Raji (cell line): ENCODE measurements around the gene KLF1.

ENCODE experiments used
- POLR2A ChIP-seq: IDR thresholded peaks from 2 replicates; pipeline ENCODE4 v1.6.1; 2011; ENCODE audit warnings: low read depth, low read length, control low read depth; ENCODE audit not compliant: insufficient read depth

The KLF1 gene

DNA sequence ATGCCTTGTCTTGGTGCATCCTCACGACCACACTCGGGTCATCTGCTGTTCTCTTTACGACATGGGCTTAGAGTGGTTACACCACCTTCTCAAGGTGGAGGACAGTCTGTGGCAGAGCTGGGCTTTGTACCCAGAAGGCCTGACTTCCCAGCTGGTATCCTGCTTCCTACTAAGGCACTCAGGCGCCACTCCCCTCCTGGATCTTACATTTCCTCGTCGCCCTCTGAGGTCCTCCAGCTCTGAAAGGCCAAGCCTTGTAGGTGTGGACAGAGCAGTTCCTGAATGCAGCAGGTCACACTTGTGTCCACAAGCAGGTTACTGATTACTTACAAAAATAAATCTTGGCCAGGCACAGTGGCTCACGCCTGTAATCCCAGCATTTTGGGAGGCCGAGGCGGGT is 20.2 kb upstream of the KLF1 start:
- TF ChIP-seq POLR2A = no peak

DNA sequence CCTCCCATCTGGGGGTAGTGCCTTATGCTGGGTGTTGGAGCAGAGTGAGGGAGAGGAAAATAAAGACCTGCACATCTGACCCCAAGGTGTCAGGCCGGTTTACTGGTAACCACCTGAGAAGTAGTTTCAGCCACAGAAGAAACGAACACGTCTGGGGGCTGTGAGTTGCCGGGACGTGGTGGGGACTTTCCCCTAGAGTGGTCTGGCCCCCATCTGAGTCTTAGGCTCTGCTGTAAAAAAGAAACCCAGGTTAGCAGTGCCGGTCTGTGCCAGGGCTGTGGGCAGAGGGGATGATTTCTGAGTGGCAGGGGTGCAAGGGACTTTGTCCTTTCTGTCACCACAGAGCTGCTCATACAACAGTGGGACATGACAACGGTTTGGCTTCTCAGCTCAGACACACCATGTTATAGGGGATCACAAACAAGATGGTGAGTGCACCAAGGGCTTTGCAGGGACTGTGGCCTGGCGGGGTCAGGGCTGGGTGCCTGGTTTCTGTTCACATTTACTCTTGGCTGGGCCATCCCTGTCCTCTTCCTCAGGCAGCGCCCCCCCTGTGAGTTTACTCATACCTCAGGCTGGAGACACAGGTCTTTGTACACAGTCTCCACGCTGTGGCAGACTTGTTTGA is 13.0 kb upstream of the KLF1 start:
- TF ChIP-seq POLR2A = no peak

DNA sequence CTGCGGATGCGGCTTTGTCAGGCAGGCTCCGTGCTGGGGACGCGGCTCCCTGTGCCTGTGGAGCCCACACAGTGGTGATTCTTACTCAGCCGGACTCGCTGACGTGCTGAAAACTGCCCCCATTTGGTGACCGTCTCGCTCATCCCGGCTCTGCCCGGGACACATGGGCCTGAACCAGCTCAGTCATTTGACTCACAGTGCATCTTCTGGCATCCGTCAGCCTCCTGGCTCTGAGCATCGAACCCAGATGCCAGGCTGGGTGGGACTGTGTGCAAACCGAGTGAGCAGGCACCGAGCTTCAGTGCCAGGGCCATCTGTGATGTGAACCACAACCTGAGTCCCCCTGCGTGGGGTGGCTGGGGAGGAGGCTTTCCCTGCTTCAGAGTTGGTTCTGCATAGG is 9.5 kb upstream of the KLF1 start:
- TF ChIP-seq POLR2A = no peak

DNA sequence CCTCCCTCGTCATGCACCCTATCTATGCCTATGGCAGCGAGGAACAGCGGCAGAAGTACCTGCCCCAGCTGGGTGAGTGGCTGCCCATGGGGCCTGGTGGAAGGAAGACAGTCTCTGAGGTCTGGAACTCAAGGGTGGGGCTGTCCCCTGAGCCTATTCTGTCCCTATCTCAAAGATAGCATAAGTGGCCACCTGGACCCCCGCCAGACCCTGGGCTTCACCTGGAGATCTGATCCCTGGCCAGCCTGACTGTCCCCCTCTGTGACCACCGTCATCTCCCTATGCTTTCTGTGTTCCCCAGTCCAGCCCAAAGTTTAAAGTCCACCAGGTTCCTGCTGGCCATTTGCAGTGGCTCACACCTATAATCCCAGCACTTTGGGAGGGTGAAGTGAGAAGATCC is 6.6 kb upstream of the KLF1 start:
- TF ChIP-seq POLR2A = no peak

DNA sequence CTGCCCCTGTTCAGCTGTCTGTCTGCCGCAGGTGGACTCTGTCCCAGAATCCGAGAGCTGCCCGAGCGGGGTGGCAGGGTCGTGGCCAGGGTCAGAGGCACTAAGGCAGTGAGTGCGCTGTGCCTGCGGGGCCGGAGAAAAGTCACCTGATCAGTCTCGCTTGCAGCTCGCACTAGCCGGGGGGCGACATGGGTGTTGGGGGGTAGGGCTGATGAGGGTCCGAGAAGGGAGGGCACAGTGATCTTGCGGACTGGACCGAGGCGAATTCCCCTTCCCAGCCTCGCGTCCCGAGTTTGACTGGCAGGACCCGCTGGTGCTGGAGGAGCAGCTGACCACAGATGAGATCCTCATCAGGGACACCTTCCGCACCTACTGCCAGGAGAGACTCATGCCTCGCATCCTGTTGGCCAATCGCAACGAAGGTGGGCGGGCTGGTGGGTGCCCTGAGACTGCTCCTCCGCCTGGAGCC is 4.6 kb upstream of the KLF1 start:
- TF ChIP-seq POLR2A = no peak

DNA sequence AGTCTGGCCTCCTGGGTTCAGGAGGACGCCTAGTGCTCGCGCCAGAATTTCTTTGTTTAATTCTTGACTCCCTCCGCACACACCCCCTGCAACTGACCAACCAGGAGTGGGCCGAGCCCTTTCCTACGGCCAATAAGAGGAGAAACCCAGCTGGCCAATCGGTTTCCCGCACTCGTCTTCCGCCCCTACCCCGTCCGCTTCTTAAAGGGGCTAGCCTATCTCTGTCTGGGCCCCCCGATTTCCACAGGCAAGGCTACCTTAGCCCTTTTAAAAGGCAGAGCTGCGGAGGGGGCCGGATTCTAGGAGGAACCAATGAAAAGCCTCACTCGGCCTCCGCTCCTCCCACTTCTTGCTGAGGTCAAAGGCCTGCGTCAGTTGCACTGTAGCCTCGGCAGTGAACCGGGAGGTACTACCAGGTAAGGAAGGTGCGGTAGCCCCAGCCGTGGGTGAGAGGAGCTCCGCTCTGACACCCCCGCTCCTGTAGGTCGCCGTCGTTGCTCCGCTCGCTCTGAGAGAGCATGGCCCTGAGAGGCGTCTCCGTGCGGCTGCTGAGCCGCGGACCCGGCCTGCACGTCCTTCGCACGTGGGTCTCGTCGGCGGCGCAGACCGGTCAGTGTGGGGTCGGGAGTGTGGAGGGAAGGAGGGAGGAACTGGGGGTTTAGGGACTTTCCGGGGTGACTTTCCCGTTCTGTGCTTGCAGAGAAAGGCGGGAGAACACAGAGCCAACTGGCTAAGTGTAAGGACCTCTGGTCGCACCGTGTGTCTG is 4.0 kb upstream of the KLF1 start, which contains the start of gene GCDH:
TSS of gene GCDH (plus strand) at position 374 of the 766 bp plus-strand sequence. CDS start at position 519, 145 bp downstream.
- peak; percentile 86 for TF ChIP-seq POLR2A

DNA sequence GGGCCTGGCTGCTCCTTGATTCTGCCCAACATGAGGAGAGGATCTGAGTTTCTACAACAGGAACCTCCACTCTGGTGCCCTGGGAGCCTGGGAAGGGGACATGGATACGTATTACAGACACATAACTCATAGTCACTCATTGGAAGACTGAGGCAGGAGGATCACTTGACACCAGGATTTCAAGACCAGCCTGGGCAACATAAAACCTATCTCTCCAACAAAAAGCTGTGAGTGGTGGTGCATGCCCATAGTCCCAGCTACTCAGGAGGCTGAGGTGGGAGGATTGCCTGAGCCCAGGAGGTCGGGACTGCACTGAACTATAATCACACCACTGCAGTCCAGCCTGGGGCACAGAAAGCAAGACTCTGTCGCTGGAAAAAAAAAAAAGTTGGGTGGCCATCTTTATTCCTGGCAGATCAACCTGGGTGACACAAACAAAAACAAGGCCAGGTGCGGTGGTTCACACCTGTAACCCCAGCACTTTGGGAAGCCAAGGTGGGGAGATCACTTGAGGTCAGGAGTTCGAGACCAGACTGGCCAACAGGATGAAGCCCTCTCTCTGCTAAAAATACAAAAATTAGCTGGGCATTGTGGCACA is 1.1 kb upstream of the KLF1 start:
- TF ChIP-seq POLR2A = no peak

DNA sequence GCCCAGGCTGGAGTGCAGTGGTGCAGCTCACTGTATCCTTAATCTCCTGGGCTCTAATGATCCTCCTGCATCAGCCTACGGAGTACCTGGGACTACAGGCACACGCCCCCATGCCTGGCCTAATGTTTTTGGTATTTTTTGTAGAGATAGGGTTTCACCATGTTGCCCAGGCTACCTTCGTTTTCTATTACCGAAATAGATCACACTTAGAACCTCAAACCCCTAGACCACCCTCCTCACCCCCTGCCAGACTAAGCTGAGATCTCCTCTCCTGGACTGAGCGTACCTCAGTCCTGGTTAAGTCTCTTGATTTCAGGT is 391 bp downstream of the KLF1 start:
- no peak for TF ChIP-seq POLR2A

DNA sequence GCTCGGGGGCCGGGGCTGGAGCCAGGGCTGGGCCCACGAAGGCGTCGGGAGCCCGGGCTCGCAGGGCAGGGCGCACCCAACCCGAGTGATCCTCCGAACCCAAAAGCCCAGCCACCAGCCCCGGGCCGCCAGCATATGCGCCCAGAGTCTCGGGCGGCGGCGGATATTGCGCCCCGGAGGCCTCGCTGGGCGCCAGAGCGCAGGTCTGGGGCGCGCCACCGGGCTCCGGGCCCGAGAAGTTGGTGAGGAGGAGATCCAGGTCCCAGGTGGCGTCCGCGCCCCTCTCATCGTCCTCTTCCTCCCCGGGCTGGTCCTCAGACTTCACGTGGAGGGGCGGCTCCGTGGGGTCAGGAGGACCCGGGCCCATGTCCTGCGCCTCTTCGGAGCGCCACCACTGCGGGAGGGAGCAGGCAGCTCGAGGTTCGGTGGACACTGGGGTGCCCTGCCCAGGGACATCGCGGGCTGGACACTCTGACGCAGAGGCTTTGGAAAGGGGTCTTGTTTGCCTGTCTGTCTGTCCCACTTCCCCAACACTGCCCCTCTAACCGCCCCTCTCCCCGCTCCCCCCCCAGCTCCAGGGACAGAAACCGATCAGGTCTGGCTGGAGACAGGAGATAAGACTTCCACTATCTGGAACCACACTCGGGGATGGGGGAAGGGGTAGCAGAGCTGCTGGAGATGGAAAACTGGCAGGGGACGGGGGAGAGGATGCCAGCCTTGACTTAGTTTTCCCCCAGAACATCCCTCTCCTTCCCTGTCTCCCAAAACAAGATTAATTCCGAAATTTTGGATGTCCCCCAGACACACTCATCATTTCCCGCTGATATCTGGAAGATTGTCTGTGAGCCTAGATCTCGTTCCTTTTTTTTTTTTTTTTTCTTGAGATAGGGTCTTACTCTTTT is 1.0 kb downstream of the KLF1 start:
- no peak for TF ChIP-seq POLR2A

DNA sequence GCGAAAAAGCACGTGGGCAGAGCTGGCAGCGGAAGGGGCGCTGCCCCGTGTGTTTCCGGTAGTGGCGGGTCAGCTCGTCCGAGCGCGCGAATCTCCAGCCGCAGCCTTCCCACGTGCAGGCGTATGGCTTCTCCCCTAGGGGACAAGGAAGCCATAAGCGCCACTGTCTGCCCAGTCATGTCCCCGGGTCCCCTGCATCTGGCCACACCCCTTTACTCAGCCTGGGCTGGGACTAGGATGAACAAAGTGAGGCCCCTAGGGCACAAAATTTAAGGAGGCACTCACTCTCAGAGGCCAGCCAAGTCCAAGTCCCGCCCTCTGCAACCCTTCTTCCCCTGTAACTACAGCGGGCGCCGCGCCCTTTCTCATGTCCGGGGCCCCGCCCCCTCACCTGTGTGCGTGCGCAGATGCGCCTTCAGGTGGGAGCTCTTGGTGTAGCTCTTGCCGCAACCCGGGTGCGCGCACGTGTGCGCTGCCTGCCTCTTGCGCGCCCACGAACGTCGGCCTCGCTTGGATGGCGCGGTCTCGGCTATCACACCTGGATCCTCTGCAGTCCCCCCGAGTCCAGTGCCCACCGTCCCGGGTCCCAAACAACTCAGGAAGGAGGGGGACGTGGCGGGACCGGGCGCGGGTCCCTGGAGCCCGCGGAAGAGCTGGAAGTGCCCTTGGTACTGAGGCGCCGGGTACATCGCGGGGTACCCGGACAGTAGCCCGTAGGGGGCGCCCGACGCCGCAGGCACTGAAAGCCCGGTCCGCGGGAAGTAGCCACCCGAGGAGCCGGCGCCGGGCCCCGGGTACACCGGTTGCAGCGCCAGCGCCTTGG is 1.9 kb downstream of the KLF1 start:
- peak; percentile 90 for TF ChIP-seq POLR2A

DNA sequence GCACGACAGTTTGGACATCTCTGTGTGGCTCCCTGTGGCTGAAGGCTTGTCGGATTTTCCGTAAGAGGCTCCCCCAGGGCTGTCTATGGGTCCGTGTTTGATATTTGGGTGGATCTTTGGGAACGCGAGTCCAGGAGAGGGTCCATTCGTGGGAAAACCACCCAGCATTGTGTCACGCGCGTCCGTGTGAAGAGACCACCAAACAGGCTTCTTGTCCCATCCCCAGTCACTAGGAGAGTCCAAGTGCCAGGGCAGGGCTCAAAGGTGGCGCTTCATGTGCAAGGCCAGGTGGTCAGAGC is 2.4 kb downstream of the KLF1 start:
- no peak for TF ChIP-seq POLR2A

DNA sequence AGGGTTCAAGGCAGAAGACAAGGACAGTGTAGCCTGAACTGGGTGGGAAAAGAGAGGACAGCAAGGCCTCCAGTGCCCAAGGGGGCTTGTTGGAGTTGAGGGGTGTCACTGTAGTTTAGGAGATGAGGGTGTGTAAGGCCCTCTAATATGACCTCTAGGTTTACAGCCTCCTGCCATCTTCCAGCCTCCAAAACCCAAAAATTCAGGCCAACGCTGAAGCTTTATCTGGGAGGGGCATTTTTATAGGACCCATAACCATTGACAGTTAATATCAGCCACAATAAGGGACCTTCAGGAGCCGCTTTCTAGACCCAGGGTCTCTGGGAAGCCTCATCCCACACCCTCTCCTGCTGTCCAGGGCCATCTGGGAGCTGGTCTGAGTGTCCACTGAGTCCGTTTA is 2.8 kb downstream of the KLF1 start:
- no peak for TF ChIP-seq POLR2A

DNA sequence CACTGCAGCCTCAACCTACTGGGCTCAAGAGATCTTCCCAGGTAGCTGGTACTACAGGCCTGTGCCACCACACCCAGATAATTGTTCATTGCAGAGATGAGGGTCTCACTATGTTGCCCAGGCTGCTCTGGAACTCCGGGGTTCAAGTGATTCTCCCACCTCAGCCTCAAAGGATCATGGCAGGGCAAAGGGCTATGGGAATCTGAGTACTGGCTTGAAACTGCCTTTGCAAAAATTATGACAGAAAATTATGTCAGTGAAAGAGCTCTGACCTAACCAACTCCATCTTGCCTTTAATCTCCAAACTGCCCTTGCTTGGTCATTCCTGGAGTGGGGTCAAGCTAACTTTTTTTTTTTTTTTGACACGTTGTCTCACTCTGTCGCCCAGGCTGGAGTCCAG is 4.4 kb downstream of the KLF1 start:
- no peak for TF ChIP-seq POLR2A

DNA sequence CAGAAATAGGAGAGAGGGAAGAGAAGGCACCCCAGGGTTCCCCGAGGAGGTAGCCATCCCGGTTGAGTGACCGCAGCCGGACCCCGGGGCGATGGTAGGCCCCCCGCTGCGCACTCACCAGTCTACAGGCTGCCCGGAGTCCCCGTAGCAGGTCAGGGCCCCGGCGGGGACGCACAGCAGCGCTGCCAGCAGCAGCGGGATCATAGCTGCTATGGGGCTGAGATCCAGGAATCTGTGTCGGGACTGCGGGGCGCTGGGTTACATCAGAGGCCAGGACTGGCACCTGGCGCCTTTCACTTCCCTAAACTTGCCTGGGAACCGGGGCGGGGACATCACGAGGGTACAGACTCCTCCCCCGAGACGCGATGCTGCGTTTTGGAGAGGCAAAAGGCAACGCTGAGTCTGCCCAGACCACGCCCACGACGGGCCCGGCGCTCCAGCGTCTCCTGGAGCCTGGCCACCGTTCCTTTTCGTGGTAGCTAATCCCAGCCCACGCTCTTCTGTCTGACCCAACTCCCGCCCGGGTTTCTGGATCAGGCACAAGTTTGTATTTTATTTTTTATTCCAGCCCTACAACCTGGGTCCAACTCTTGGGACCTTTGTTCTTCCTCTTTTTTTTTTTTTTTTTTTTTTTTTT is 5.7 kb downstream of the KLF1 start, which contains the start of gene DNASE2:
TSS of gene DNASE2 (minus strand) at position 278 of the 637 bp plus-strand sequence. CDS start at position 204, 74 bp downstream.
- TF ChIP-seq POLR2A = peak; percentile 88
